Astrocyte (in vitro differentiated cells and primary cell): ENCODE results near the gene ARFRP1.

Source experiments
- EZH2 ChIP-seq: IDR thresholded peaks from 2 replicates; pipeline ENCODE4 v1.6.1; 2012; ENCODE audit warnings: mild to moderate bottlenecking, low read length, inconsistent platforms; ENCODE audit not compliant: insufficient read depth
- TF ChIP-seq, protein P1 (sequence below): IDR thresholded peaks from 2 replicates; pipeline ENCODE4 v1.5.1; 2011; ENCODE audit warnings: low read depth, mild to moderate bottlenecking, inconsistent platforms, low read length, moderate library complexity; ENCODE audit not compliant: insufficient read depth

DNA sequence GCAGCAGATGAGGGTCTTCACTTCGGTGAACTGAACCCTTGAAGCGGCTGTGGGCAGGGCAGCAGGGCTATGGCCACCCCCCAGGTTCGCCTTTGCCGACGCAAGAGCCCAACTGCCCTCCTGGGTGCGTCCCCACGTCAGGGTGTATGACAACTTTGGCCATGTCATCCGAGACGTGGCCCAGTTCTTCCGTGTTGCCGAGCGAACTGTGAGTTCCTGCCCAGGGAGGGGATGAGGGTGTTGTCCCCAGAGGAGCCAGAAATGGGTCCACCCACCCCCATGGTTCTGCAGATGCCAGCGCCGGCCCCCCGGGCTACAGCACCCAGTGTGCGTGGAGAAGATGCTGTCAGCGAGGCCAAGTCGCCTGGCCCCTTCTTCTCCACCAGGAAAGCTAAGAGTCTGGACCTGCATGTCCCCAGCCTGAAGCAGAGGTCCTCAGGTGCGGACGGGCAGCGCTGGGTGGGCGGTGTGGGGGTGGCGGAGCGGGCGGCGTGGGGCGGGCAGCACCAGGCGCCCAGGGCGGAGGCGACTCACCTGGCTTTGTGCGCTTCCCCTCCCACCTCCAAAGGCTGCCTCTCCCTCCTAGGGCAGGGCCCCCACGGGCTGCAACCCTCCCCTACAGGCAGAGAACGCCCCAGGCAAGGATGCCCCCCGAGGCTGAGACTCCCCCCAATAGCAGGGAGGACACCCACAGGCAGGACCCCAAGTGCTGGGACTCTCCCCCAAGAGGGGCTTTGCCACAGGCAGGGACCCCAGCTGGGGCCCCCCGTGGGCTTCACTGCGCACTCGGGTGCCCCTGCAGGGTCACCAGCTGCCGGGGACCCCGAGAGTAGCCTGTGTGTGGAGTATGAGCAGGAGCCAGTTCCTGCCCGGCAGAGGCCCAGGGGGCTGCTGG lies 17.5 kb downstream of the ARFRP1 start:
- TF ChIP-seq EZH2, result no peak
- TF ChIP-seq, protein P1, sequence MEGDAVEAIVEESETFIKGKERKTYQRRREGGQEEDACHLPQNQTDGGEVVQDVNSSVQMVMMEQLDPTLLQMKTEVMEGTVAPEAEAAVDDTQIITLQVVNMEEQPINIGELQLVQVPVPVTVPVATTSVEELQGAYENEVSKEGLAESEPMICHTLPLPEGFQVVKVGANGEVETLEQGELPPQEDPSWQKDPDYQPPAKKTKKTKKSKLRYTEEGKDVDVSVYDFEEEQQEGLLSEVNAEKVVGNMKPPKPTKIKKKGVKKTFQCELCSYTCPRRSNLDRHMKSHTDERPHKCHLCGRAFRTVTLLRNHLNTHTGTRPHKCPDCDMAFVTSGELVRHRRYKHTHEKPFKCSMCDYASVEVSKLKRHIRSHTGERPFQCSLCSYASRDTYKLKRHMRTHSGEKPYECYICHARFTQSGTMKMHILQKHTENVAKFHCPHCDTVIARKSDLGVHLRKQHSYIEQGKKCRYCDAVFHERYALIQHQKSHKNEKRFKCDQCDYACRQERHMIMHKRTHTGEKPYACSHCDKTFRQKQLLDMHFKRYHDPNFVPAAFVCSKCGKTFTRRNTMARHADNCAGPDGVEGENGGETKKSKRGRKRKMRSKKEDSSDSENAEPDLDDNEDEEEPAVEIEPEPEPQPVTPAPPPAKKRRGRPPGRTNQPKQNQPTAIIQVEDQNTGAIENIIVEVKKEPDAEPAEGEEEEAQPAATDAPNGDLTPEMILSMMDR, result no peak
